Immature natural killer cell (primary cell): ENCODE results near the gene CCDC70. TPM values are rescaled to one million over a fixed set of nuclear protein-coding genes. Genes with fewer than 3 reads are reported as not detected.
A peak's percentile ranks its signal among the peaks of the same experiment; 100 is the strongest.
"Not testable (repeated sequence)": the region's sequence is repeated elsewhere in the genome, so short reads cannot be mapped to it uniquely, and the experiment has no call there.

Experiments
- DNase-seq, 3 donors: peaks; one replicate each; pipeline ENCODE4 v3.0.0; 2022; ENCODE audit warnings: mixed read lengths in 1 of 3
- H3K27ac Mint-ChIP-seq, 6 donors: one replicate each; pipeline ENCODE4 v1.8.0; 2020; ENCODE audit warnings: mixed read lengths in 6 of 6, mild to moderate bottlenecking in 5 of 6, inconsistent platforms in 4 of 6, moderate library complexity in 3 of 6
- H3K27me3 Mint-ChIP-seq, 3 donors: one replicate each; pipeline ENCODE4 v1.8.0; 2020 to 2021; ENCODE audit warnings: low read depth in 3 of 3, mild to moderate bottlenecking in 3 of 3, mixed read lengths in 3 of 3, moderate library complexity in 3 of 3, inconsistent platforms in 1 of 3
- H3K36me3 Mint-ChIP-seq, 3 donors: one replicate each; pipeline ENCODE4 v1.8.0; 2020; ENCODE audit warnings: mixed read lengths in 3 of 3, inconsistent platforms in 2 of 3, mild to moderate bottlenecking in 2 of 3
- H3K4me1 Mint-ChIP-seq, 2 donors: one replicate each; pipeline ENCODE4 v1.8.0; 2020; ENCODE audit warnings: inconsistent platforms in 2 of 2, mild to moderate bottlenecking in 2 of 2, mixed read lengths in 2 of 2, moderate library complexity in 1 of 2
- H3K4me3 Mint-ChIP-seq, 5 donors: one replicate each; pipeline ENCODE4 v1.8.0; 2020; ENCODE audit warnings: mild to moderate bottlenecking in 5 of 5, mixed read lengths in 5 of 5, inconsistent platforms in 3 of 5, moderate library complexity in 3 of 5
- H3K9me3 Mint-ChIP-seq, 6 donors: one replicate each; pipeline ENCODE4 v1.8.0; 2020; ENCODE audit warnings: mild to moderate bottlenecking in 6 of 6, mixed read lengths in 6 of 6, inconsistent platforms in 4 of 6, moderate library complexity in 3 of 6
- polyA plus RNA-seq, 3 donors: library from polyadenylated mRNA; unstranded; fragments of 300-500 nt; fragmentation: Illumina TruSeq; gene quantifications; one replicate each; pipeline ENCODE4 v1.2.3, GENCODE V29; 2021

CCDC70 gene
- polyA plus RNA-seq, 3 donors from 2014 or later: not detected

GRCh38 chr13:51823359-51823758 is 38.4 kb upstream of the CCDC70 start:
- H3K27ac Mint-ChIP-seq: no peak overlapping the region
- peaks cover 0 to 6% (median 4%) of the 10 kb centered on the region in 3 donors for H3K27me3 Mint-ChIP-seq
- no peak for DNase-seq
- no peaks in the 10 kb centered on the region for H3K36me3 Mint-ChIP-seq
- no peaks in the 10 kb centered on the region for H3K9me3 Mint-ChIP-seq
- H3K4me1 Mint-ChIP-seq: peaks cover 63 to 66% of the 10 kb centered on the region in 2 donors
- H3K4me3 Mint-ChIP-seq: no peak overlapping the region

- H3K9me3 Mint-ChIP-seq: no peaks in the 10 kb centered on the region
These were observed 37.9 kb upstream of the CCDC70 start for GRCh38 chr13:51823863-51824262.

GRCh38 chr13:51824712-51825111 is 37.1 kb upstream of the CCDC70 start:
- not testable (repeated sequence) for H3K27me3 Mint-ChIP-seq, DNase-seq
- peak overlapping the region in 2 of 5 donors; percentile 53 to 73 for H3K4me3 Mint-ChIP-seq

More at GRCh38 chr13:51823863-51824262, 37.9 kb upstream of the CCDC70 start:
- DNase-seq: no peak
- H3K4me3 Mint-ChIP-seq: no peak overlapping the region
- peaks cover 63 to 66% of the 10 kb centered on the region in 2 donors for H3K4me1 Mint-ChIP-seq
- H3K36me3 Mint-ChIP-seq: no peaks in the 10 kb centered on the region
- H3K27ac Mint-ChIP-seq: no peak overlapping the region
- peaks cover 2 to 6% (median 4%) of the 10 kb centered on the region in 3 donors for H3K27me3 Mint-ChIP-seq

GRCh38 chr13:51825165-51825592 is 36.6 kb upstream of the CCDC70 start:
- peaks cover 2 to 6% (median 4%) of the 10 kb centered on the region in 3 donors for H3K27me3 Mint-ChIP-seq
- H3K36me3 Mint-ChIP-seq: no peaks in the 10 kb centered on the region
- peak overlapping the region; percentile 55 to 89 (median 75) for H3K27ac Mint-ChIP-seq
- H3K4me1 Mint-ChIP-seq: peaks cover 63 to 66% of the 10 kb centered on the region in 2 donors
- peak in 2 of 3 donors; percentile 39 to 47 for DNase-seq
- no peaks in the 10 kb centered on the region for H3K9me3 Mint-ChIP-seq
- H3K4me3 Mint-ChIP-seq: peak overlapping the region; percentile 42 to 73 (median 53)

More at GRCh38 chr13:51824712-51825111, 37.1 kb upstream of the CCDC70 start:
- Mint-ChIP-seq H3K4me1 (peaks cover 63 to 66% of the 10 kb centered on the region in 2 donors), H3K27ac (peak overlapping the region; percentile 55 to 89 (median 75))
- H3K36me3 Mint-ChIP-seq, H3K9me3 Mint-ChIP-seq: not testable (repeated sequence)

- Mint-ChIP-seq H3K4me3 (peak overlapping the region in 4 of 5 donors; percentile 42 to 73 (median 58)), H3K4me1 (peaks cover 59 to 61% of the 10 kb centered on the region in 2 donors), H3K36me3 (no peaks in the 10 kb centered on the region), H3K9me3 (no peaks in the 10 kb centered on the region), H3K27ac (peak overlapping the region; percentile 55 to 89 (median 75)), H3K27me3 (peaks cover 2 to 6% (median 4%) of the 10 kb centered on the region in 3 donors)
- no peak for DNase-seq
These were observed 36.0 kb upstream of the CCDC70 start for GRCh38 chr13:51825681-51826254.

GRCh38 chr13:51826606-51827005 is 35.2 kb upstream of the CCDC70 start:
- Mint-ChIP-seq H3K27ac (peak overlapping the region in 1 of 6 donors; percentile 89), H3K36me3 (no peaks in the 10 kb centered on the region), H3K27me3 (peaks cover 4% of the 10 kb centered on the region in 3 donors), H3K4me3 (peak overlapping the region in 3 of 5 donors; percentile 12 to 45 (median 26)), H3K4me1 (peaks cover 51 to 53% of the 10 kb centered on the region in 2 donors), H3K9me3 (no peaks in the 10 kb centered on the region)
- DNase-seq: no peak

GRCh38 chr13:51827254-51827653 is 34.5 kb upstream of the CCDC70 start:
- Mint-ChIP-seq H3K27ac (peak overlapping the region in 2 of 6 donors; percentile 37 to 42), H3K4me3 (peak overlapping the region in 4 of 5 donors; percentile 3 to 45 (median 16)), H3K27me3 (peaks cover 4% of the 10 kb centered on the region in 3 donors), H3K36me3 (no peaks in the 10 kb centered on the region), H3K9me3 (no peaks in the 10 kb centered on the region), H3K4me1 (peaks cover 44 to 46% of the 10 kb centered on the region in 2 donors)
- DNase-seq: no peak

- Mint-ChIP-seq H3K4me1 (peaks cover 37% of the 10 kb centered on the region in 2 donors), H3K4me3 (no peak overlapping the region), H3K27ac (peak overlapping the region in 1 of 6 donors; percentile 15)
These were observed 32.8 kb upstream of the CCDC70 start for GRCh38 chr13:51828730-51829567.

GRCh38 chr13:51829568-51829899 is 32.2 kb upstream of the CCDC70 start:
- no peak overlapping the region for H3K4me3 Mint-ChIP-seq

More at GRCh38 chr13:51828730-51829567, 32.8 kb upstream of the CCDC70 start:
- Mint-ChIP-seq H3K36me3 (no peaks in the 10 kb centered on the region), H3K27me3 (peaks cover 4 to 8% (median 4%) of the 10 kb centered on the region in 3 donors), H3K9me3 (no peaks in the 10 kb centered on the region)
- DNase-seq: no peak

GRCh38 chr13:51831519-51831918 is 30.2 kb upstream of the CCDC70 start:
- Mint-ChIP-seq H3K36me3 (no peaks in the 10 kb centered on the region), H3K9me3 (no peaks in the 10 kb centered on the region), H3K27ac (no peak overlapping the region), H3K27me3 (peaks cover 0 to 8% (median 4%) of the 10 kb centered on the region in 3 donors), H3K4me1 (peaks cover 12 to 13% of the 10 kb centered on the region in 2 donors), H3K4me3 (no peak overlapping the region)
- DNase-seq: no peak

More at GRCh38 chr13:51829568-51829899, 32.2 kb upstream of the CCDC70 start:
- peaks cover 4 to 8% (median 4%) of the 10 kb centered on the region in 3 donors for H3K27me3 Mint-ChIP-seq
- H3K27ac Mint-ChIP-seq: no peak overlapping the region
- H3K36me3 Mint-ChIP-seq: no peaks in the 10 kb centered on the region
- peaks cover 31 to 33% of the 10 kb centered on the region in 2 donors for H3K4me1 Mint-ChIP-seq
- DNase-seq: no peak
- no peaks in the 10 kb centered on the region for H3K9me3 Mint-ChIP-seq

GRCh38 chr13:51832471-51833152 is 29.2 kb upstream of the CCDC70 start:
- Mint-ChIP-seq H3K36me3 (no peaks in the 10 kb centered on the region), H3K4me3 (no peak overlapping the region), H3K9me3 (no peaks in the 10 kb centered on the region), H3K27me3 (peaks cover 0 to 10% (median 6%) of the 10 kb centered on the region in 3 donors), H3K4me1 (peaks cover under 1 to 2% of the 10 kb centered on the region in 2 donors), H3K27ac (no peak overlapping the region)
- peak; percentile 35 to 55 (median 38) for DNase-seq

GRCh38 chr13:51833980-51834379 is 27.8 kb upstream of the CCDC70 start:
- DNase-seq: no peak
- no peak overlapping the region for H3K4me3 Mint-ChIP-seq
- H3K27ac Mint-ChIP-seq: no peak overlapping the region
- peaks cover 0 to 7% (median 4%) of the 10 kb centered on the region in 3 donors for H3K27me3 Mint-ChIP-seq
- H3K4me1 Mint-ChIP-seq: no peaks in the 10 kb centered on the region
- H3K9me3 Mint-ChIP-seq: no peaks in the 10 kb centered on the region
- H3K36me3 Mint-ChIP-seq: no peaks in the 10 kb centered on the region

- Mint-ChIP-seq H3K4me1 (no peaks in the 10 kb centered on the region), H3K9me3 (no peaks in the 10 kb centered on the region), H3K27ac (no peak overlapping the region), H3K36me3 (no peaks in the 10 kb centered on the region), H3K27me3 (peaks cover 0 to 7% (median 4%) of the 10 kb centered on the region in 3 donors), H3K4me3 (no peak overlapping the region)
- DNase-seq: no peak
These were observed 27.1 kb upstream of the CCDC70 start for GRCh38 chr13:51834581-51835171.
